HG03175 (cell line): ENCODE results near the gene TMSB10.
A peak's percentile ranks its signal among the peaks of the same experiment; 100 is the strongest.
"Not testable (repeated sequence)": the region's sequence is repeated elsewhere in the genome, so short reads cannot be mapped to it uniquely, and the experiment has no call there.

ENCODE experiments used
- ATAC-seq: cut with Tn5 transposase; IDR thresholded peaks from one replicate; pipeline ENCODE4 v1.9.1; 2021; ENCODE audit warnings: mild to moderate bottlenecking, moderate library complexity; ENCODE audit not compliant: unreplicated experiment

Gene TMSB10

DNA sequence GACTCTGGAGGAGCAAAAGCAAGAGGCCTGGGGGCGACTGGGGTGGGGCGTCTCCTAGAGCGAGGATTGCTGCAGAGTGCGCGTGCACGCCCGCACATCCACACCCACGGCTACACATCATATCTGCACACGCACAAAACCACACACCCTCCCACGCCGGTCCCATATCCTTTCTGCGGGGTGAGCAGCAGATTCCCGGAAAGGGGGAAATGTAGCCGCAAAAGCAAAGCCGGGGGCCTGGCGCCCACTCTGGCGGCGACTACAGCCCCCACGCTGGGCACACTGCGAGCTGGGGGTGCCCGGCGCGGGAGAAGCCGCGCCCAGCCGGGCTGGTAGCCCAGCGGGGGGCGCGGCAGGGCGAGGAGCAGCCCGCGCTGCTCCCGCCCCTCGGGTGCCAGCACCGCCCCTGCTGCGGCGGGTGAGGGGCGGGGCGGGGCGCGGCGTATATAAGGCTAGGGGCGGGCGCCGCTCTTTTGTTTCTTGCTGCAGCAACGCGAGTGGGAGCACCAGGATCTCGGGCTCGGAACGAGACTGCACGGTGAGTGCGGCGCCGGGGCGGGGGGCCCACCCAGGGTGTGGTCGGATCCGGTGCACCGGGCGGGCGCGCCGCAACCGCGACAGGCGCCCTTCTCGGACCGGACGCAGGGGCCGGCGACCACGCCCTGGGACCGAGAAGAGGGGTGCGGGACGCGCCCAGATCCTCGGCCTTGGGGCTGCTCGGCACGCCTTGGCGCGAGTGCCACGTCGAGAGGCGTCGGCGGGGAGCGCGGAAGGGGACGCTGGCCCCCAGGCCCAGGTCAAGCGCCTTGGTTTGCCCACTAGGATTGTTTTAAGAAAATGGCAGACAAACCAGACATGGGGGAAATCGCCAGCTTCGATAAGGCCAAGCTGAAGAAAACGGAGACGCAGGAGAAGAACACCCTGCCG lies at the start of gene TMSB10:
Gene TMSB10 (plus strand): TSS at position 476 of the 927 bp plus-strand sequence.
- peak; percentile 71 for ATAC-seq

DNA sequence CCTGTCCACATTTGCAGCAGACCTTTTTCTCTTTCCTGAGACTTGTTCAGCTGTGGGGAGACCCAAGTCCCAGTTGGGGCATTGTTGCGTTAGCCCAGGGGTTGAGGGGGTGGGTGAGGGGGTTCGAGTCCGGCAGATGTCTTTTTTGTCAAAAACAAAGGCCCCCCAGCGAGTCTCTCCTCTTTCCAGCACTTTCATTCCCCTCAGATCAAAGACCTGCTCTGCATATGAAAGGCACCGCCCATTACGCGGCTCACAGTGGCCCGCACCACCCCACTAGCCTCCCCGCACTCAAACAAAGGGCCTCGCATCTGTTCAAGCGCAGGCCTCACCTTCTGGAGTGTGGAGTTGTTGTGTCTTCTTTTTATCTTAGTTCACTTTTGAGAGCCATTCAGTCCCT lies 49.7 kb upstream of the TMSB10 start:
- ATAC-seq: no peak

DNA sequence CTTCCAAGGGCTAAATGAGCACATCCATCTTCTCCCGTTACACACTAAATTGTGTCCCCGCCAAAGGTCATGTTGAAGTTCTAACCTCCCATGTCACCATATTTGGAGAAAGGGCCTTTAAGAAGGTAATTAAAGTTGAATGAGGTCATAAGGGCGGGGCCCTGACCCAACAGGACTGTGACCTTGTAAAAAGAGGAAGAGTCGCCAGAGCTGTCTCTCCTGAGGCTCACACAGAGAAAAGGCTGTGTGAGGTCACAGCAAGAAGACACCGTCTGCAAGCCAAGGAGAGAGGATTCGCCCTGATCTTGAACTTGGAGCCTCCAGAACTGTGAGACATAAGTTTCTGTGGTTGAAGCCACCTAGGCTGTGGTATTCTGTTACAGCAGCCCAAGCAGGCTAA lies 48.7 kb upstream of the TMSB10 start:
- peak; percentile 83 for ATAC-seq

DNA sequence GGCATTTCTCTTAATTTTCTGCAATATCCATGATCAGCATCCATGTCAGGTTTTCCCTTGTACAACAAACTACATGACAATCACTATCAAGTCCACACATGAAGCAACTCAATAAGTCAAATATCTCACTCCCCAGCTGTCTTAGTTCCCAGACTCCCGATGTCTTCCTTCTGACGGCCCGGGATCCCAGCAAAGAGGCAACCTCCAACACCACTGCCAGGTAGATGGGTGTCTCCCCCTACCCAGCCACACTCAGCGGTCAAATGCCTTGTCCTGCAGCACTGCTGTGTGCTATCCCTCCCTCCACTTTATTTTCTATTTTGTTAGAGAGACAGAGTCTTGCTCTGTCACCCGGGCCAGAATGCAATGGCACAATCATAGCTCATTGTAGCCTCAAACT lies 47.9 kb upstream of the TMSB10 start:
- no peak for ATAC-seq

DNA sequence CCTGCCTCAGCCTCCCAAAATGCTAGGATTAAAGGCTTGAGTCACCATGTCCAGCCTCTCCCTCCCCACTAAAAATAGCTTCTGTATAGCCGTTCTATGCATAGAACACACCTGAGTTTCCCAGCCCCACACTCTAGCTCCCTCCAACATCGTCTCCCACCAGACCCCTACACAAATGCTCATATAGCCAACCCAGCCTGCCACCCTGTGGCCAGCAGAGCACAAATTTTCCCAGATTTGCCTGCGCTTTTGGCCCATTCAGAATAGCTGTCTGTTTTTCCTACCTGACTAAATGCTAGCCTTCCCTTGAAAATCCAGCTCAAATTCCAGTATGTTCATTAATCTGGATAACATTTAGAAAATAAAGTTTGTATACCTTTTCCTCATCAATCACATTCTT lies 47.3 kb upstream of the TMSB10 start:
- ATAC-seq: no peak

DNA sequence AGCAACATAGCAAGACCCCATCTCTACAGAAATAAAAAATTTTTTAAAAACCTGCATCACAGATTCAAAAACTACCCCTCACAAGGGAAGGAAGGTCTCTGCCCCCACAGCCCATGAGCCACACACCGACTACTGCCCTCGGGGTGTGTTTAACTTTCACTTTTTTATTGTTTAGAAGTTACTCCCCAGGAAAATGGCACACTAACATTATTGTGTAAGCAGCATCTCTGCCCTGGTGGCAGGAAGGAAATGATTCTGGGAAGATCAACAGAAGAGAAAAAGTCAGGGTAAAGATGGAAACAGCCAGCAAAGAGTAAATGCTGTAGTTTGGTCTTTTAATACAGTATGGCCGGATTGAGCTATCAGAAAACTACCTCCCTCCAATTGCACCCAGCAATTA lies 46.5 kb upstream of the TMSB10 start:
- no peak for ATAC-seq

DNA sequence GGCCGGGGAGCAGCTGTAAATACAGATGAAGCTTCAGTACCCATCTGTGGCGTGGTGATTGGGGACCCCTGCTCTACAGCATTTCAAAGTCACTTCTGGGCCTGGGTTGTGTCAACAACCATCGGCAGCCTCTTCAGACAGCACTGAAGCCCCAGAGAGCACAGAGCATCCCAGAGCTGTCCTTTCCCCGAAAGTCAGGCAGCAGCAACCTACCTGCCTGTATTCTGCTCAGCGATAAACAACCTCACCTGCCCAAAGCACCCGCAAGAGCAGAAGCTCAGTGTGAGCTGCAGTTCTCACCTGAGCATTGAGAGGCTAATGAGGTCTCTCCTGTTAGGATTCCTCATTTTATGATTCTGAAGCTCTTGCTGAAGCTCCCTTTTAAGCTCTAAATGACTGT lies 43.9 kb upstream of the TMSB10 start:
- ATAC-seq: no peak

DNA sequence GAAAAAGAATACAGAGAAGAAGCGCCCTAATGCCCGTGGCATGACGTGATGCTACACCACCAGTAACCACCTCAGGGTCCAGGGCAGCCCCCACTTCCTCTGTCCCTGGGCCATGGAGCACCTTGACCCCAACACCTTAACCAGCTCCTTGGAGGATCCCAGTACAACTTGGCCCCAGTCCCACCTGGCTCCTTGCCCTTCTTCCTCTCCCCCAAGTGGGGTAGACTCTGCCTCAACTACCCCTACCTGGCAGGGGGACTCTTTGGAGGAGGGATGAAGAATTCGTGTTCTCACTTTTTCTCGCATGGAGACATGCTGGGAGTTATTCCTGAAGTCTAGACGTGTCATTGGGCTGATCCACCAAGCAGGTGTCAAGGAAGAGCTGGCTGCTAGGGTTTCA lies 43.5 kb upstream of the TMSB10 start:
- no peak for ATAC-seq

DNA sequence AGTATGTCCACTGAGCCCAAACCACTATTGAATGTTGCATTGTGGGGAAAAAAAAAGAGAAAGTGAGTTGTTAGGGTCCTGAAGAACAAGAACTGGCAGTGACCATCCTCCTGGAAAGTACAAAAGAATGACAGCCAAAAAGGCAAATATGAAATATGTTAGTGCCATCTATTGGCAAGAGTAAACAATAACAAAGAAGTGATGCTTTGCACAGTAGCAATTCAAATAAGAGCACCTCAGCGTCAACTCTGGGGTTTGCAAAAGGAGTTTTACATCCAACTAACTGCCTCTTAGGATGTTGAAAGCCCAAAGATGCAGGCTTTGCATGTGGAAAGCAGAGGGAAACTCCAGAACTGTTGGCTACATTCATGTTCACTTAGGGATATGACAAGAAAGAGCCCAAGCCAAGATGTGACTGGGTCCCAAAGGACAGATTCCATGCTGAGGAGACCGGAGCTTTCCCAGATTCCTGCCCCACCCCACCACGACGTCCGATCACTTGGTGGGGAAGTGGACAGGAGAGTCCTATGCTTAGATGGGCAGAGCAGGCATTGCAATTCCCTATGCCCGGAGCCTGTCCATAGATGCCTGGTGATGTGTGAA lies 40.2 kb upstream of the TMSB10 start:
- peak; percentile 83 for ATAC-seq

DNA sequence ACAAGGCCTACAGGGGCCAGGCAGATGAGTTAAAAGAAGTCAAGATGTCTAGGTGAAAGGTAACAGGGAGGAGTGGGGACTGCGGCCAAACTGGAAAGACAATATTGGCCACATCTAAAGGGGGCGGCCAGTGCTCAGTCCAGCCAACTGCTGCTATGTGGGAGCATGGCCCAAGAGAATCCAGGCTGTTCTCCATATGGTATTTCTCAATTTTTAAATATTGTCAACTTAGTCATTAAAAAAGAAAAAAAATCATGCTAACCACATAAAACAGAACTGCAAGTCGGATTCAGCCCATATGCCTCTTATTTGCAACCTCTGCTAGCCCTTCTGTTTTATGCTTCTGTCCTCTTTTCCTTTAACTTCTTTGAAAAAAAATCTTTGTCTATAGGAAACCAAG lies 39.3 kb upstream of the TMSB10 start:
- ATAC-seq: no peak

DNA sequence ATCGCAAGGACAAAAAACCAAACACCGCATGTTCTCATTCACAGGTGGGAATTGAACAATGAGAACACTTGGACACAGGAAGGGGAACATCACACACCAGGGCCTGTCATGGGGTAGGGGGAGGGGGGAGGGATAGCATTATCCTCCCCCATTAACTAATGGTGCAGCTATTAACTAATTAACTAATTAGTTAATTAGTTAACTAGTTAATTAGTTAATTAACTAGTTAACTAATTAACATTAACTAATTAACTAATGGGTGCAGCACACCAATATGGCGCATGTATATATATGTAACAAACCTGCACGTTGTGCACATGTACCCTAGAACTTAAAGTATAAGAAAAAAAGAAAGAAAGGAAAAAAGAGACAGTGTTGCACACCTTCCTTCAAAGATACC lies 37.1 kb upstream of the TMSB10 start:
- ATAC-seq: not testable (repeated sequence)

DNA sequence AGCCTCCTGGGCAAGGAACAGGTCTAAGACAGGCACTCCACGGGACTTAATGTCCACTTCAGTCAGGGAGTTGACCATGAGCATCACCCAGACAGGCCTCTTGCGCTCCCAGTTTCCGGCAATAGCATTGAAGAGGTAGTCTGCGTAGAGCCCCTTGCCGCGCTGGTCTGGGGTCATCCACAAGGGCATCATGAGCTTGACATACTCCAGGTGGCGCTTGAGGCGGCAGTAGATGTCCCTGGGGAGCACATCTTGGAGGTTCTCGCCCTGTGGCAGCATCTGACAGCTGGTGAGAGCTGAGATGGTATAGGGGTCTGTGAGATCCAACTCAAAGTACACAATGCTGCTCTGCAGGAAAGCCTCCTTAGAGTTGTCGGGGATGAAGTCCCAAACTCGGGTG lies 35.1 kb upstream of the TMSB10 start:
- ATAC-seq: no peak

DNA sequence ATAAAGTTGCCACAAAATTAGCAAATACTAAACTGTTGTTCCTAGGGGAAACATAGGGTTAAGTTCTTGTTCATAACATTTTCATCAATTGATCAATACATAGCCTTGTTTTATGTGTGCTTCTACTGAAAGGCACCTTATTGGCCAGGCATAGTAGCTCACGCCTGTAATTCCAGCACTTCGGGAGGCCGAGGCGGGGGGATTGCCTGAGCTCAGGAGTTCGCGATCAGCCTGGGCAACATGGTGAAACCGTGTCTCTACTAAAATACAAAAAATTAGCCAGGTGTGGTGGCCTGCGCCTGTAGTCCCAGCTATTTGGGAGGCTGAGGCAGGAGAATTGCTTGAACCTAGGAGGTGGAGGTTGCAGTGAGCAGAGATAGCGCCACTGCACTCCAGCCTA lies 32.8 kb upstream of the TMSB10 start:
- ATAC-seq: not testable (repeated sequence)

DNA sequence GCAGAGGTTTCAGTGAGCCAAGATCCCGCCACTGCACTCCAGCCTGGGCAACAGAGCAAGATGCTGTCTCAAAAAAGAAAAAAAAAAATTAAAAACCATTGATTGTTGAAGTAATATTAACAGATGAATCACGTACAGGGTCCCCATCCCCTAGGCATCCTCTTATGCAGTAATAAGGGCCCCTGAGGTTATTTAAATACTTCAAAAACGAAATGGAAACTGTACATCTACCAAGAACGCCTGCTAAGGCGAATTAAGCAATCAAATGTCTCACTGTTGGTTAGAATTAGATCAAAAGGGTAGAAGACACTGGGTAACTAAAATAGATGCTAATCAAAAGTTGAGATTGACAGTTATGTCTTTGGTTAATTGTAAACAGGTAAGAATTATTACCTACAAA lies 32.1 kb upstream of the TMSB10 start:
- ATAC-seq: no peak

DNA sequence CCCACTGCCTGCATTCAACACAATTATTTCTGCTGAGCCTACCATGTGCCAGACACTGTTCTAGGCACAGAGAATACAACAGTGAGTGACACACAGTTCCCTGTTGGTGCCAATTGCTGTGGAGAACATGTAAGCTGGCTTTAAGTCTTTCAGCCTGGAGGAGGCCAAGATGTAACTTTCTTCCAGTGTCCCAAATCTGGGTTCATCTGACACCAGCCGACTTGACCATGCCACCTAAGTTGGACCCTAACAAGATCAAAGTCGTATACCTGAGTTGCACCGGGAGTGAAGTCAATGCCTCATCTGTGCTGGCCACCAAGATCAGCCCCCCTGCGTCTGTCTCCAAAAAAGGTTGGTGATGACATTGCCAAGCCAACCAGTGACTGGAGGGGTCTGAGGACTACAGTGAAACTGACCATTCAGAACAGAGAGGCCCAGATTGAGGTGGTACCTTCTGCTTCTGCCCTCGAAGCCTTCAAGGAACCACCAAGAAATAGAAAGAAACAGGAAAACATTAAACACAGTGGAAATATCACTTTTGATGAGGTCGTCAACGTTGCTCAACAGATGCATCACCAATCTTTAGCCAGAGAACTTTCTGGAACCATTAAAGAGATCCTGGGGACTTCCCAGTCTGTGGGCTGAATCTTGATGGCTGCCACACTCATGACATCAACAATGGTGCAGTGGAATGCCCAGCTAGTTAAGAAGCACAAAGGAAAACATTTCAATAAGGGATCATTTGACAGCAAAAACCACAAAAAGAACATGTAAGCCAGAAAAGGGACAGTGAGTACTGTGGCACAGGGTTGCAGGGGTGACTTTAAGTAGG lies 30.9 kb upstream of the TMSB10 start:
- no peak for ATAC-seq

DNA sequence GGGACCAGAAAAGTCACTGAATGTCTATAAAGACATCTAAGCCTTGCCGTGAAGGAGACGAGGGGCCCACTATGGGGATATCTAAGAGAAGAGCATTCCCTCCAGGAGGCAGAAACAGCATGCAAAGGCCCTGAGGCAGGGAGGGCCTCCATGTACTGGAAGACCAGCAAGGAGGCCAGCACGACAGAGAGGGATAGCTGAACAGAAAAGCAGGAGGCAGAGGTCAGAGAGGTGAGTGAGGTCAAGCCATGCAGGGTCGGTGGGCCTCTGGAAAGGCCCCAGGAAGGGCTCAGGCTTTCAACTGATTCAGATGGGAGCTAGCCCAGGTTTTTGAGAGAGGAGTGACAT lies 30.3 kb upstream of the TMSB10 start:
- no peak for ATAC-seq

DNA sequence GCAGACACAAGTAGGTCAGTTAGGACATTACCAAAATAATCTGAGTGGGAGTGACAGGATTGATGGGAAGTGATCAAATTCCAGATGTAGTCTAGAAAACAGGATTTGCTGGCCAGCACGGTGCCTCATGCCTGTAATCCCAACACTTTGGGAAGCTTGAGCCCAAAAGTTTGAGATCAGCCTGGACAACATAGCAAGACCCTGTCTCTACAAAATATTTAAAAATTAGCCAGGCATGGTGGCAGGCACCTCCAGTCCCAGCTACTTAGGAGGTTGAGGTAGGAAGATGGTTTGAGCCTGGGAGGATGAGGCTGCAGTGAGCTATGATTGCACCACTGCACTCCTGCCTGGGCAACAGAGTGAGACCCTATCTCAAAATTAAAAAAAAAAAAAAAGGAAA lies 29.8 kb upstream of the TMSB10 start:
- not testable (repeated sequence) for ATAC-seq

DNA sequence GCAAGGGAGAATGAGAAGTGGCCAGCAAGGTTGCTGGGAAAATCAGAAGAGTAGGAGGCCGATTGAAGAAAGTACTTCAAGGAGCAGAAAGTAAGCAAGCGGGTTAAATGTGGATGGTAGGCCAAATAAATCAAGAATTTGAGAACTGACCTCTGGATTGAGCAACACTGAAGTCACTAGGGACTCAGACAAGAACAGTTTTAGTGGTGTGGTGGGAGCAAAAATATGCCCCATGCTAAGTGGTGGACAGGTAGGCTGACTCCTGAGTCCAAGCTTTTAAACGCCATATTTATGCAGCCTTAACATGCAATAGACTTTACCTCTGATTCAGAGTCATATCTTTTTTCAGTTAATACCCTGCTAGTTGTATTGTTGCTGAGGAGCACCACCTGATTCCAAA lies 29.1 kb upstream of the TMSB10 start:
- no peak for ATAC-seq

DNA sequence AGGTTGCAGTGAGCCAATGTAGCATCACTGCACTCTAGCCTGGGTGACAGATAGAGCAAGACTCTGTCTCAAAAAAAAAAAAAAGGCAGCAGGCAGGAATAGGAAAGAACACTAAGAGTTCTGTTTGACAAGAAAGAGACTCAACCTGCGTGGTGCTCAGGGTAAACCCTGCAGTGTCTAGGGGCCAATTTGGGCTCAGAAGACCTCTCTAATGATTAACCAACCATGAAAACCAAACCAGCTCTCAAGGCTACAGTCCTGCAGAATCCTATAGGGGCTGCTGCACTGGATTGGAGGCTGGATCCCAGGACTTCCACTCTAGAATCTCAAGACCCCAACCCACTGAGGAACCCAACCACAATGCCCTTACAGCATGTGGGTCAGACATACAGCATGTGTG lies 27.0 kb upstream of the TMSB10 start:
- no peak for ATAC-seq

DNA sequence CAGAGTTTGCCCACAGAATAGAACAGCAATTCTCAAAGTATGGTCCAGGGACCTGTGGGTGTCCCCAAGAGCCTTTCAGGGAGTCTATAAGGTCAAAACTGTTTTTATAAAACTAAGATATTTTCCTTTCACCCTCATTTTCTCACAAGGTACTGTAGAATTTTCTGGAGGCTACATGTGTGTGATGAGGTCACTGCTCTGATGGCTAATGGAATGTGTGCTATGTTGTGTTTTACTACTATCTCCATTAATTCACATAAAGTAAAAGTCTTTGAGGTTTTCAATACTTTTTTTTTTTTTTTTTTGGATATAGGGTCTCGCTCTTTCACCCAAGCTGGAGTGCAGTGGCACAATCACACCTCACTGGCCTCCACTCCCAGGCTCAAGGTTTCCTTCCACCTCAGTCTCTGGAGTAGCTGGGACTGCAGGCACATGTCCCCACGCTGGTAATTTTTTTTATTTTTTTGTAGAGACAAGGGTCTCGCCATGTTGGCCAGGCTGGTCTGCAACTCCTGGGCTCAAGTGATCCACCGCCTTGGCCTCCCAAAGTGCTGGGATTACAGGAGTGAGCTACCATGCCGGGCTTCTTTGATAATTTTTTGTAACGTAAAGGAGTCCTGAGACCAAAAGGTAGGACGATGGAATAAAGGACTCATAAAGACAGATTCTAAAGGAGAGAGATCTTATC lies 26.4 kb upstream of the TMSB10 start:
- no peak for ATAC-seq
